ENCODE data around the gene TMEM62. TPM values are rescaled to one million over a fixed set of nuclear protein-coding genes. Genes with fewer than 3 reads are reported as not detected.

The TMEM62 gene
- total RNA-seq, 1 donor from 2014 or later = 11.5 TPM

GRCh38 chr15:43198992-43199391 is 65.6 kb downstream of the TMEM62 start:
- H3K4me3 Mint-ChIP-seq = no peak overlapping the region
- no peak overlapping the region for H3K27ac Mint-ChIP-seq
- peaks cover 7% of the 10 kb centered on the region for H3K27me3 Mint-ChIP-seq
- H3K36me3 Mint-ChIP-seq = peaks cover 22% of the 10 kb centered on the region
- no peaks in the 10 kb centered on the region for H3K4me1 Mint-ChIP-seq (ENCODE audit: unreplicated experiment)
- peaks cover 8% of the 10 kb centered on the region for H3K9me3 Mint-ChIP-seq
- DNase-seq (ENCODE audit: extremely low spot score, unreplicated experiment) = no peak
- no peak for TF ChIP-seq CTCF (conservative IDR thresholded peaks at IDR 0.05)

GRCh38 chr15:43199945-43200488 is 66.6 kb downstream of the TMEM62 start:
- H3K9me3 Mint-ChIP-seq = peaks cover 8% of the 10 kb centered on the region

GRCh38 chr15:43204016-43204901 is 70.9 kb downstream of the TMEM62 start:
- Mint-ChIP-seq H3K9me3 (no peaks in the 10 kb centered on the region), H3K27ac (no peak overlapping the region), H3K4me3 (no peak overlapping the region), H3K4me1 (ENCODE audit: unreplicated experiment) (peaks cover 6% of the 10 kb centered on the region), H3K27me3 (peaks cover 43% of the 10 kb centered on the region), H3K36me3 (no peaks in the 10 kb centered on the region)
- TF ChIP-seq CTCF (conservative IDR thresholded peaks at IDR 0.05) = peak; percentile 71
- DNase-seq (ENCODE audit: extremely low spot score, unreplicated experiment) = no peak

More at GRCh38 chr15:43199945-43200488, 66.6 kb downstream of the TMEM62 start:
- peaks cover 17% of the 10 kb centered on the region for H3K36me3 Mint-ChIP-seq
- no peak overlapping the region for H3K4me3 Mint-ChIP-seq
- DNase-seq (ENCODE audit: extremely low spot score, unreplicated experiment) = no peak
- H3K27me3 Mint-ChIP-seq = peaks cover 13% of the 10 kb centered on the region
- H3K27ac Mint-ChIP-seq = no peak overlapping the region
- H3K4me1 Mint-ChIP-seq (ENCODE audit: unreplicated experiment) = peaks cover 6% of the 10 kb centered on the region
- TF ChIP-seq CTCF (conservative IDR thresholded peaks at IDR 0.05) = no peak

GRCh38 chr15:43206054-43206453 is 72.7 kb downstream of the TMEM62 start:
- Mint-ChIP-seq H3K4me1 (ENCODE audit: unreplicated experiment) (peaks cover 6% of the 10 kb centered on the region), H3K27me3 (peaks cover 56% of the 10 kb centered on the region), H3K36me3 (no peaks in the 10 kb centered on the region), H3K9me3 (no peaks in the 10 kb centered on the region), H3K27ac (no peak overlapping the region), H3K4me3 (no peak overlapping the region)
- DNase-seq (ENCODE audit: extremely low spot score, unreplicated experiment) = no peak
- TF ChIP-seq CTCF (conservative IDR thresholded peaks at IDR 0.05) = no peak

- H3K9me3 Mint-ChIP-seq = no peaks in the 10 kb centered on the region
- H3K4me3 Mint-ChIP-seq = no peak overlapping the region
- peaks cover 56% of the 10 kb centered on the region for H3K27me3 Mint-ChIP-seq
- no peak for DNase-seq (ENCODE audit: extremely low spot score, unreplicated experiment)
- H3K27ac Mint-ChIP-seq = no peak overlapping the region
- H3K4me1 Mint-ChIP-seq (ENCODE audit: unreplicated experiment) = peaks cover 6% of the 10 kb centered on the region
- no peak for TF ChIP-seq CTCF (conservative IDR thresholded peaks at IDR 0.05)
- no peaks in the 10 kb centered on the region for H3K36me3 Mint-ChIP-seq
These were observed 73.6 kb downstream of the TMEM62 start for GRCh38 chr15:43207024-43207423.

All from type B pancreatic cell (in vitro differentiated cells).